Cardiac muscle cell (in vitro differentiated cells and primary cell): Measurements from ENCODE around the gene FLNC. TPM values are rescaled to one million over a fixed set of nuclear protein-coding genes. Genes with fewer than 3 reads are reported as not detected.

Source experiments
- DNase-seq, 2 donors: peaks; one replicate each; pipeline versions ENCODE4 v3.0.0 to v3.0.0-alpha.2; 2010 to 2017; ENCODE audit warnings: low read depth in 1 of 2, low spot score in 1 of 2
- H3K27ac ChIP-seq: fragments of 200-600 bp; sonication (generic); 2 replicates; pipeline ENCODE4 v1.5.1; 2016
- H3K27me3 ChIP-seq: fragments of 200-600 bp; sonication (generic); 2 replicates; pipeline ENCODE4 v1.6.0; 2016; ENCODE audit warnings: control low read depth
- H3K36me3 ChIP-seq: fragments of 200-600 bp; sonication (generic); 2 replicates; pipeline ENCODE4 v1.5.1; 2016; ENCODE audit warnings: control low read depth
- H3K4me1 ChIP-seq: fragments of 200-600 bp; sonication (generic); 2 replicates; pipeline ENCODE4 v1.8.1; 2017; ENCODE audit warnings: low read depth, mild to moderate bottlenecking, mixed run types
- H3K4me3 ChIP-seq: fragments of 200-600 bp; sonication (generic); 2 replicates; pipeline ENCODE4 v1.5.1; 2016; ENCODE audit warnings: mild to moderate bottlenecking
- H3K9me3 ChIP-seq: fragments of 200-600 bp; sonication (generic); 2 replicates; pipeline ENCODE4 v1.5.1; 2017; ENCODE audit warnings: low read depth, mild to moderate bottlenecking, control low read depth
- CTCF ChIP-seq: IDR thresholded peaks from 2 replicates; pipeline ENCODE4 v1.5.1; 2012; ENCODE audit warnings: low read depth, mild to moderate bottlenecking, low read length
- polyA plus RNA-seq: library from polyadenylated mRNA; unstranded; fragments of >200 nt; fragmentation: Nextera tagmentation; extraction: Ambion mirVana; gene quantifications from 2 replicates; pipeline ENCODE4 v1.2.1, GENCODE V29; 2016
- total RNA-seq: library from RNA; depleted of rRNA; stranded (reverse); fragments of >200 nt; gene quantifications from 2 replicates; pipeline ENCODE4 v1.2.3, GENCODE V29; 2016

FLNC gene
- total and polyA plus RNA-seq, 2 experiments from 2014 or later = 196 to 516 TPM

GRCh38 chr7:128785738-128786137, 44.5 kb upstream of the FLNC start:
- H3K36me3 ChIP-seq = no peaks in the 10 kb centered on the region
- no peak overlapping the region for H3K27ac ChIP-seq
- TF ChIP-seq CTCF = no peak
- DNase-seq = no peak
- no peak overlapping the region for H3K4me3 ChIP-seq
- H3K4me1 ChIP-seq = no peaks in the 10 kb centered on the region
- no peaks in the 10 kb centered on the region for H3K27me3 ChIP-seq
- no peaks in the 10 kb centered on the region for H3K9me3 ChIP-seq

- Histone ChIP-seq H3K27ac (no peak overlapping the region), H3K9me3 (no peaks in the 10 kb centered on the region), H3K27me3 (no peaks in the 10 kb centered on the region), H3K4me3 (no peak overlapping the region), H3K4me1 (no peaks in the 10 kb centered on the region), H3K36me3 (no peaks in the 10 kb centered on the region)
- TF ChIP-seq CTCF = no peak
- DNase-seq = no peak
Measured at GRCh38 chr7:128788446-128789412, 41.5 kb upstream of the FLNC start.

- no peaks in the 10 kb centered on the region for H3K36me3 ChIP-seq
- H3K27me3 ChIP-seq = no peaks in the 10 kb centered on the region
- TF ChIP-seq CTCF = no peak
- no peak for DNase-seq
- H3K4me1 ChIP-seq = no peaks in the 10 kb centered on the region
- peak overlapping the region; percentile 43 for H3K4me3 ChIP-seq
- H3K27ac ChIP-seq = no peak overlapping the region
- no peaks in the 10 kb centered on the region for H3K9me3 ChIP-seq
Measured at GRCh38 chr7:128790315-128791041, 39.7 kb upstream of the FLNC start.

- Histone ChIP-seq H3K4me3 (peak within 1 kb of the TSS; percentile 43), H3K4me1 (no peaks in the 10 kb centered on the region), H3K27me3 (no peaks in the 10 kb centered on the region), H3K27ac (no peak within 1 kb of the TSS), H3K36me3 (no peaks in the 10 kb centered on the region), H3K9me3 (no peaks in the 10 kb centered on the region)
- no peak for TF ChIP-seq CTCF
- DNase-seq = peak; percentile 65 to 74
Measured at GRCh38 chr7:128791121-128791971, 38.9 kb upstream of the FLNC start, which contains the start of gene CCDC136. CCDC136 (plus strand) TSS chr7:128791968; CDS start chr7:128792412, 444 bp downstream.

- peak overlapping the region; percentile 43 for H3K4me3 ChIP-seq
- no peaks in the 10 kb centered on the region for H3K36me3 ChIP-seq
- no peak for DNase-seq
- TF ChIP-seq CTCF = no peak
- H3K27me3 ChIP-seq = no peaks in the 10 kb centered on the region
- H3K27ac ChIP-seq = no peak overlapping the region
- no peaks in the 10 kb centered on the region for H3K4me1 ChIP-seq
- no peaks in the 10 kb centered on the region for H3K9me3 ChIP-seq
Measured at GRCh38 chr7:128791972-128792327, 38.3 kb upstream of the FLNC start.
